ENCODE data around the gene HOXC12.

The HOXC12 gene

GRCh38 chr12:53966085-53966384, 11.3 kb downstream of the HOXC12 start:
- no peak for DNase-seq (ENCODE audit: extremely low read depth, low read depth)
- no peak for TF ChIP-seq CTCF (IDR thresholded peaks at IDR 0.05; ENCODE audit: low read depth, low read length)

GRCh38 chr12:53966385-53967133, 11.9 kb downstream of the HOXC12 start:
- no peak for TF ChIP-seq CTCF (IDR thresholded peaks at IDR 0.05; ENCODE audit: low read depth, low read length)
- DNase-seq (ENCODE audit: extremely low read depth, low read depth): no peak

GRCh38 chr12:53967421-53967925, 12.8 kb downstream of the HOXC12 start:
- no peak for TF ChIP-seq CTCF (IDR thresholded peaks at IDR 0.05; ENCODE audit: low read depth, low read length)
- no peak for DNase-seq (ENCODE audit: extremely low read depth, low read depth)

GRCh38 chr12:53968214-53969127, 13.8 kb downstream of the HOXC12 start:
- DNase-seq (ENCODE audit: extremely low read depth, low read depth): no peak
- no peak for TF ChIP-seq CTCF (IDR thresholded peaks at IDR 0.05; ENCODE audit: low read depth, low read length)

- DNase-seq (ENCODE audit: extremely low read depth, low read depth): no peak
- no peak for TF ChIP-seq CTCF (IDR thresholded peaks at IDR 0.05; ENCODE audit: low read depth, low read length)
Observed at GRCh38 chr12:53969588-53970259, 15.0 kb downstream of the HOXC12 start.

- TF ChIP-seq CTCF (IDR thresholded peaks at IDR 0.05; ENCODE audit: low read depth, low read length): no peak
- DNase-seq (ENCODE audit: extremely low read depth, low read depth): no peak
Observed at GRCh38 chr12:53970451-53970850, 15.7 kb downstream of the HOXC12 start.
